HG03159 (cell line): ENCODE measurements around the gene SPECC1.
"Not testable (repeated sequence)": the region's sequence is repeated elsewhere in the genome, so short reads cannot be mapped to it uniquely, and the experiment has no call there.

Experiments used
- ATAC-seq: cut with Tn5 transposase; IDR thresholded peaks from one replicate; pipeline ENCODE4 v1.9.1; 2021; ENCODE audit warnings: mild to moderate bottlenecking, moderate library complexity; ENCODE audit not compliant: unreplicated experiment

The SPECC1 gene

GRCh38 chr17:20091174-20092029 lies 82.2 kb downstream of the SPECC1 start:
- no peak for ATAC-seq

DNA sequence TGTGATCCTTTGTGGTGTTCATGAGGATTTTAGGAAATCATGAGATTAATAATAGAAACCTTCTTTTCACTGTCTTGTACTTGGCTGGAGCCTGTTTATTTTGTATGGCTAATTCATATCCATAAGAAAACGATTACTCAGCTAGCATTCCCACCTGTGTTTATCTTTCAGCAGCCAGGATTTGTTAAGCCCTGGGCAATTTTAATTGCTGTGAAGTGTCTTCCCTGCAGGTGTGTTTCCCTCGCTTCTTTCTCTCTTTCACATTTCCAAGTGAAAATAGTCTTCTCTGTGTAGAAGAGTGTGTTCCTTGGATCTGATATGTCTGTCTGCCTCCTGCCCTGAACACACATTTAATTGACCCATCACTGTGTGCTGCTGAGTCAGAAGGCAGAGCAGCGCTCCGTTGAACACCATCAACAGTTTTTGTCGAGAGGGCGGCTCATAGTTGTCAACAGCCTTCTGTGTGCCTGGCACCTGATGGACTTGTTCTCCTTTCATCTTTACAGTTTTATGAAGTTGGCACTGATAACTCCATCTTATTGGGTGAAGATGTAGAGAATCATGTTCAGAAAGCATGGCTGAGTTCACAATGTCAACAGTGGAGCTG lies 83.2 kb downstream of the SPECC1 start:
- no peak for ATAC-seq

GRCh38 chr17:20092973-20093626 lies 83.9 kb downstream of the SPECC1 start:
- no peak for ATAC-seq

- ATAC-seq = no peak
Measured at GRCh38 chr17:20094777-20095176, 85.6 kb downstream of the SPECC1 start.

DNA sequence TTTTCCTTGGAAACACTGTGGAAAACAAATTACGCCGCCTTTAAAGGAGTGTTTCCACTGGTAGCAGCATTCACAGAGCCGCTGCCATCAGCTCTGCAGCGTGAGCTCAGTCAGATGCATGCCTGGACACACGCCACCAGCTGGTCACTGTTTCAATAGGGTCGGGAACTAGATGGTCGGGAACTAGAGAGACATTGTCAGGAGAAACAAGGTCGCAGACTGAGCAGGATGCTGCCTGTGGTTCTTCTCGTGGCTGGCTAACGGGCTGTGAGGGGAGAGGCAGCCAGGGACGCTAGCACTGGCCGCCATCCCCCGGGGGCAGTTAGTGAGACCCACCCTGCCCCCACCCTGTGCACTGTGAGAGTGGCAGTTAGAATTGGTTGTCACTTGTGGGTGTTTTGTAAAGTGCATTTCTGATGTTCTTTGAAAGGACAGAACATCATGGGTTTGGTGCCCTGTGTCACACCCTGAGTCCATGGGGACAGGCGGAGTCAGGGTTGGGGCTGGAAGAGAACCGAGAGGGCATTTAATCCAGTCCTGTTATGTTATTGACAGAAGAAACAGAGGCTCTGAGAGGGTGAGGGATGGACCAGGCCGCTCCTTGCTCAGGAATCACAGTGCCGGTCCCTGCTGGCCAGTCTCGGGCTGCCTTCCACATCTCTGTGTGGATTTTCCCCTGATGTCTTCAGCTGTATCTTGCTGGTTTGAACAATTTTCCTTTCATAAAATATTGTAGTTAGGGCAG lies 86.3 kb downstream of the SPECC1 start:
- ATAC-seq = no peak

DNA sequence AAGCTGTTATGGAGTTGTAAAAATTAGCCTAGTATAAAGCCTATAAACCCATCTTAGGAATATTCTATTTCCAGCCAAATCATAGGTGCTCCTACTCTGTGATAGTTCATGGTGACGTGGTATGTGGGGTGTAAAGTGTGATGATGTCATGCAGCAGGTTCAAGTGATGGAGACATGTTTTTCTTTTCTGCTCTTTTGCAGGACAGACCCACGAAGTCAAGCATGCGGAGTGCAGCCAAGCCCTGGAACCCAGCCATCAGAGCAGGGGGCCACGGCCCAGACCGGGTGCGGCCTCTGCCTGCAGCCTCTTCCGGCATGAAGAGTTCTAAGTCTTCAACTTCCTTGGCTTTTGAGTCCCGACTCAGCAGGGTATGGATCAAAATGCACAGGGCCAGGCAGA lies 87.3 kb downstream of the SPECC1 start:
- no peak for ATAC-seq

- no peak for ATAC-seq
Measured at GRCh38 chr17:20097330-20097729, 88.2 kb downstream of the SPECC1 start.

GRCh38 chr17:20098314-20098713 lies 89.2 kb downstream of the SPECC1 start:
- no peak for ATAC-seq

GRCh38 chr17:20100806-20101205 lies 91.6 kb downstream of the SPECC1 start:
- ATAC-seq = not testable (repeated sequence)

- ATAC-seq = no peak
Measured at GRCh38 chr17:20103454-20104446, 94.6 kb downstream of the SPECC1 start.

DNA sequence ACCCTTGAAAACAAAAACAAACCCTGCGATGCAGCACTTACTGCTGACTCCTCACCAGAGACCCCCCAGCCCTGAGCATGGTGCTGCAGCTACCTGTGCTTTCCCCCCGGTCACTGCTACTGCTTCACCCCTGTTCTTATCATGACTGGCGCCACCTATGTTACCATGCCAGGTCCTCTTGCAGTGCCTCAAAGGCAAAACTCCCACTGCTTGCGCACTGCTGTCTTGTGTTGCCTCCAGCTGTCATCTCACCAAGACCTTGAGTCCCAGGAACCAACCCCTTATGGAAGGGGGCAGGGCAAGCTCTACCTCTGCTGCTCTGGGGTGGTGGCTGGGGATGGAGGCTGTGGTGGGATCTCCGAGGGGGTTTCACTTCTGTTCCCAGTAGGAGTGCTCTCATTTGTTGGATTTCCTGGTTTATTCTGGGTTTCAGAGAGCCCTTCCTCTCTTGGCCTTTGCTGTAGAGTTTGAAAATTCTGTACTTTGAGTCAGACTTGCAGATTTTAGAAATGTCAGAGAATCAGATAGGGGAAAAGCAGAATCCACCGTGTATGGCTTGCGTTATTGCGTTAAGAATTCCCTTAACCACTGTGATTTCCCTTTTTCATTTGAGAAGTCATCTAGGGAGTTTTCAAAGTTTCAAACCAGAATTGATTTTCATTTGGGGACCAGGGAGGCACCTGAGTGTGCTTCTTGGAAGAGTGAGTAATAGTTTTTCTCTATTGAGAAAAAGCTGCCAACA lies 96.6 kb downstream of the SPECC1 start:
- no peak for ATAC-seq

DNA sequence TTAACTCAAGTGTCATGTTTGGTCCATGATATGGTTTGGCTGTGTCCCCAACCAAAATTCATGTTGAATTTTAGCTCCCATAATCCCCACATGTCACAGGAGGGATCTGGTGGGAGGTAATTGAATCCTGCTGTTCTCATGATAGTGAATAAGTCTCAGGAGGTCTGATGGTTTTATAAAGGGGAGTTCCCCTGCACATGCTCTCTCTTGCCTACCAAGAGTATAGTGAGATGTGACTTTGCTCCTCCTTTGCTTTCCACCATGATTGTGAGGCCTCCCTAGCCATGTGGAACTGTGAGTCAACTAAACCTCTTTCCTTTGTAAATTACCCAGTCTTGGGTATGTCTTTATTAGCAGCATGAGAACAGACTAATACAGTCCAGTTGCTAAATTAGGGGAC lies 97.3 kb downstream of the SPECC1 start:
- ATAC-seq = not testable (repeated sequence)

DNA sequence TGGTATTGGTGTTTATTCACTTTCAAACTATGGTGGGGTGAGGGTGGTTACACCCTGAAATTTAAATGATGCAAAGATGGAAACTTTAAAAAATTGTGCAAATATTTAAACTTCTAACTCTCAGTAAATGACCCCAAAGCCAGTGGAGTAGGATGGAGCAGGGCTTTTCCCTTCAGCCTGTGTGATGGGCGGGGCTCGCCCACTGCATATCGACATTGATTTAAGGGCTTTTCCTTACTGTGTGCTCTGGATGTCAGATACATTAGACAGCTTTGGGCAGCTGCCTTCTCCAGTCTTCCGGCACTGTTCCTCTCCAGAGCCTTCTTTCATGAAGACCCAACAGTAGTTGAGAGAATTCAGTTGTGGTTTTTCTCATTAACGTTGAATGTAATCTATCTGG lies 99.9 kb downstream of the SPECC1 start:
- ATAC-seq = no peak

DNA sequence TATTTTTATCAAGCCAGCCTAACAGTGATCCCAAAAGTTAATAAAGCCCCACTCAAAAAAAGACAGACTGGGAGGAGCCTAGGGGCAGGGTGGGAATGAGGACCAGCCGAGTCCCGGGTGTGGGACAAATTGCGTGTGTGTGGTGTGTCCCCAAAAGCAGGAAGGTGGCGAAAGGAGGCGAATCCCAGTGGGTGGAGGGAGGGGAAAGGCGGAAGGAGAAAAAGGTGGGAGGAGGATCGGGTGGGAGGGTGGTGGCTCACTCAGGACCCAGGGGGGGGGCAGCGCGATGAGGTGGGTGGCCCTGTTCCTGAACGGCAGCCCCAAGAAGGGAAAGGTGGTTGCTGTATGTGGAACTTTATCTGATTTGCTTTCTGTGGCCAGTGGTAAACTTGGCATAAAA lies 102.4 kb downstream of the SPECC1 start:
- ATAC-seq = no peak

GRCh38 chr17:20114466-20114865 lies 105.3 kb downstream of the SPECC1 start:
- no peak for ATAC-seq

DNA sequence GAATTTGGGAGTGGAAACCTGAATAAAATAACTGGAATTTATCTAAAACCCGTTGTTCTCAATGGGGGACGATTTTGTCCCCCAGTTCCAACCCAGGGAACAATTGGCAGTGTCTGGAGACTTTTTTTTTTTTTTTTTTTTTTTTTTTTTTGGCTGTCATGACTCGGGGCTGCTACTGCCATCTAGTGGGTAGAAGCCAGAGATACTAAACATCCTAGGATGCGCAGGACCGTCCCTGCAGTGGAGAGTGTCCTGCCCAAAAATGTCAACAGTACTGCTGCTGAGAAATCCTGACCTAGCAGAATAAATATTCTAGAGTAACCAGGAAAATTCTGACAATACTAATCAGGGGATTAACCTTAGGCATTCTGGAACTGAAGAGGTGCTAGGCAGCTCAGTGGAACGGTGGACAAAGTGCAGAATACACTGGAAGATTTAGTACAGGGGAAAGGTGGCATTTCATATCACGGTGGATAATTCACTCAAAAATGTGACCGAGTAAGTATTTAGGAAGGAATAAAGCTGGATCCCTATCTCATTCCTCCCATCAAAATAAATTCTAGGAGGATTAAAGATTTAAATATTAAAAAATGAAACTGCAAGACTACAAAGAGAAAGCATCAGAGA lies 107.6 kb downstream of the SPECC1 start:
- no peak for ATAC-seq

GRCh38 chr17:20118280-20118679 lies 109.1 kb downstream of the SPECC1 start:
- ATAC-seq = no peak

DNA sequence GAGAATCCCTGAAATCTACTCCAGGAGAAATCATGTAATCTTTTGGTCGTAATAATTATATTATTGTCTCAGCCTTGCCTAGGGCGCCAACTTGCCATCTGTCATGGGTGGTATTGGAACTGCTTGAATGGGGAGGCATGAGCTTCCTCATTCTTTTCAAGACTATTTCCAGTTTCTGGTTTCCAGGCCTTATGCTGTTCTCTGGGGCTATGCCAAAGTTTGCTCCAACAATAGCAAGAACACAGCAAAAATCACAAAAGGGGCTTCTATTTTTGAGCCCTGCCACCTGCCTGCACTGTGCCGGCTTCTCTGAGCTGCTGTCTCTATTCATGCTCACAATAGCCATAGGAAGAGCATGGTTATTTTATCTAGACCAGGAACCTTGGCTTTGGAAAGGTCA lies 111.7 kb downstream of the SPECC1 start:
- ATAC-seq = no peak
